K562 (cell line): ENCODE measurements around the gene YPEL1. TPM values are rescaled to one million over a fixed set of nuclear protein-coding genes. Genes with fewer than 3 reads are reported as not detected.

Source experiments
- FOXA1 ChIP-seq: fragments of 450-650 bp; IDR thresholded peaks from 2 replicates; pipeline ENCODE4 v1.6.1; 2016; ENCODE audit warnings: mild to moderate bottlenecking, borderline replicate concordance
- GABPB2 ChIP-seq: fragments of 250-450 bp; sonication (Bioruptor Pico); conservative IDR thresholded peaks from 2 replicates; pipeline ENCODE4 v1.5.1; 2021; ENCODE audit warnings: mild to moderate bottlenecking
- KAT8 ChIP-seq: fragments of 450-650 bp; IDR thresholded peaks from 2 replicates; pipeline ENCODE4 v1.6.1; 2016; ENCODE audit warnings: low read depth, mild to moderate bottlenecking
- POLR2H ChIP-seq: IDR thresholded peaks from 2 replicates; pipeline ENCODE4 v1.6.1; 2016; ENCODE audit warnings: missing genetic modification characterization, low read depth, mild to moderate bottlenecking, control low read depth, missing compliant biosample characterization, moderate library complexity
- SIRT6 ChIP-seq: IDR thresholded peaks from one replicate; pipeline ENCODE4 v1.6.1; 2012; ENCODE audit warnings: low read depth, mild to moderate bottlenecking, control low read depth, inconsistent platforms, low read length, moderate library complexity
- TAF15 ChIP-seq: fragments of 200-400 bp; formaldehyde crosslinking; IDR thresholded peaks from 2 replicates; pipeline ENCODE4 v1.6.1; 2017; ENCODE audit warnings: mild to moderate bottlenecking, low read depth, low read length, moderate library complexity
- ZBTB7A ChIP-seq: IDR thresholded peaks from 2 replicates; pipeline ENCODE4 v1.6.1; 2011; ENCODE audit warnings: low read depth, mild to moderate bottlenecking, low read length, moderate library complexity, borderline replicate concordance; ENCODE audit not compliant: control insufficient read depth
- ZNF175 ChIP-seq: fragments of 200-800 bp; sonication (Bioruptor generic); IDR thresholded peaks from 2 replicates; pipeline ENCODE4 v1.6.1; 2016; ENCODE audit warnings: low read depth, mild to moderate bottlenecking, missing genetic modification characterization, missing compliant biosample characterization
- ZNF263 ChIP-seq: sonication (generic); formaldehyde crosslinking; IDR thresholded peaks from 2 replicates; pipeline ENCODE4 v1.8.0; 2022; ENCODE audit warnings: mild to moderate bottlenecking, missing genetic modification reagents, borderline replicate concordance
- ZNF583 ChIP-seq: fragments of 250-450 bp; sonication (Bioruptor Pico); IDR thresholded peaks from 2 replicates; pipeline ENCODE4 v1.4.0; 2020
- polyA plus RNA-seq, 8 experiments: library from polyadenylated mRNA; depleted of rRNA in 4 of 8; stranded (reverse) in 5 of 8; unstranded in 3 of 8; fragments of >200 nt; fragmentation: Nextera tagmentation in 2 of 8; fragmentation: Illumina TruSeq in 1 of 8; extraction: Ambion mirVana in 2 of 8; extraction: Trizol in 1 of 8; gene quantifications; 2 replicates each; pipeline versions ENCODE4 v1.2.1 to v1.2.3, GENCODE V29; 2011 to 2014; ENCODE audit warnings: inconsistent platforms in 1 of 8, missing spikeins in 1 of 8
- total RNA-seq, 7 experiments: library from RNA; depleted of rRNA in 6 of 7; stranded (reverse); fragments of >200 nt in 6 of 7; fragmentation: Illumina TruSeq in 2 of 7; extraction: Trizol in 2 of 7; gene quantifications; 2 replicates each; pipeline versions ENCODE4 v1.2.1 to v1.2.3, GENCODE V29; 2011 to 2021; ENCODE audit warnings: low replicate concordance in 1 of 7
- TF ChIP-seq, protein P1 (sequence below): fragments of 450-650 bp; IDR thresholded peaks from 2 replicates; pipeline ENCODE4 v1.6.1; 2017; ENCODE audit warnings: antibody characterized with exemption, mild to moderate bottlenecking
- TF ChIP-seq, protein P2 (sequence below): sonication (generic); formaldehyde crosslinking; IDR thresholded peaks from 2 replicates; pipeline ENCODE4 v1.8.1; 2022; ENCODE audit warnings: missing genetic modification reagents
- TF ChIP-seq, protein P3 (sequence below): fragments of 250-450 bp; sonication (Bioruptor Pico); IDR thresholded peaks from 2 replicates; pipeline ENCODE4 v1.5.0; 2020; ENCODE audit warnings: mild to moderate bottlenecking
- TF ChIP-seq, protein P4 (sequence below): fragments of 250-450 bp; sonication (Bioruptor Pico); IDR thresholded peaks from 2 replicates; pipeline ENCODE4 v1.4.0; 2020; ENCODE audit warnings: mild to moderate bottlenecking

Gene YPEL1
- total and polyA plus RNA-seq, 9 of the 15 experiments (the other 6 are each of a cell fraction or from before 2014, with no cell fraction given), result 0.07 to 2.2 (median 0.46) TPM

DNA sequence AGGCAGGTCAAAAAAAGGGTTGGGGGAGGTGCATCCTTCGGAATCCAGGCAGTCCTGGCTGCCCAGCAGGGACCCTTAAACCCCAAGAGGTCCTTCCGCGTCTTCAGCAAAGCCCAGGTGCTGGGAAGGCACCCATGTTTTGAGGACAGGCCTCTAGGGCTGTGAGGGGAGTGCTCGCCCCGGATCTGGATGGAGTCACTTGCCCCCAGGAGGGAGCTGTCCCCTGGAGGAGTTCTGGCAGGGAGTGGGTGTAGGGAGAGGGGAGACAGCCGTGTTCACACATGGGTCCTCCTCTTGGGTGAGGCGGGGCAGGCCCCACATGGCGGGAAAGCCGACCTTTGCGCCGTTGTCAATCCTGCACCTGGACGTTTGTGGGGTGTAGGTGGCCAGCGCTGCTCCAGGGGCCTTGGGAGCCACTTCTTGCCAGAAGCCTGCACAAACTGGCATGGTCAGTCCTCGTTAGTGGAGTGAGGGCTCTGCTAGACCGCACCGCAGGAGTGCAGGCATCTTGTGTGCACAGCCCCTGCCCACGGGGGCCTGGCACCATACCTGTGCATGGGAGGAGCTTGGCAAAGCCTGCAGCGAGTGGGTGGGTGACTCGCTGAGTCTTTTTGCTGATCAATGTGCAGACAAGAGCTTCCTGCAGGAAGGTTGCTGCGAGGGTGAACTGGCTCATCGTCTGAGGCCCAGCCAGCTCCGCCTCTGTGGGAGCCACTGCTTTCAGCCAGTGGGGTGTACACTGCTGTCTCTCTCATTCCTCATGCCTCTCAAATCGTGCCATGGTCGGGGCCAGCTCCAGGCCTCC is 53.8 kb downstream of the YPEL1 start (continued):
- TF ChIP-seq, protein P1, sequence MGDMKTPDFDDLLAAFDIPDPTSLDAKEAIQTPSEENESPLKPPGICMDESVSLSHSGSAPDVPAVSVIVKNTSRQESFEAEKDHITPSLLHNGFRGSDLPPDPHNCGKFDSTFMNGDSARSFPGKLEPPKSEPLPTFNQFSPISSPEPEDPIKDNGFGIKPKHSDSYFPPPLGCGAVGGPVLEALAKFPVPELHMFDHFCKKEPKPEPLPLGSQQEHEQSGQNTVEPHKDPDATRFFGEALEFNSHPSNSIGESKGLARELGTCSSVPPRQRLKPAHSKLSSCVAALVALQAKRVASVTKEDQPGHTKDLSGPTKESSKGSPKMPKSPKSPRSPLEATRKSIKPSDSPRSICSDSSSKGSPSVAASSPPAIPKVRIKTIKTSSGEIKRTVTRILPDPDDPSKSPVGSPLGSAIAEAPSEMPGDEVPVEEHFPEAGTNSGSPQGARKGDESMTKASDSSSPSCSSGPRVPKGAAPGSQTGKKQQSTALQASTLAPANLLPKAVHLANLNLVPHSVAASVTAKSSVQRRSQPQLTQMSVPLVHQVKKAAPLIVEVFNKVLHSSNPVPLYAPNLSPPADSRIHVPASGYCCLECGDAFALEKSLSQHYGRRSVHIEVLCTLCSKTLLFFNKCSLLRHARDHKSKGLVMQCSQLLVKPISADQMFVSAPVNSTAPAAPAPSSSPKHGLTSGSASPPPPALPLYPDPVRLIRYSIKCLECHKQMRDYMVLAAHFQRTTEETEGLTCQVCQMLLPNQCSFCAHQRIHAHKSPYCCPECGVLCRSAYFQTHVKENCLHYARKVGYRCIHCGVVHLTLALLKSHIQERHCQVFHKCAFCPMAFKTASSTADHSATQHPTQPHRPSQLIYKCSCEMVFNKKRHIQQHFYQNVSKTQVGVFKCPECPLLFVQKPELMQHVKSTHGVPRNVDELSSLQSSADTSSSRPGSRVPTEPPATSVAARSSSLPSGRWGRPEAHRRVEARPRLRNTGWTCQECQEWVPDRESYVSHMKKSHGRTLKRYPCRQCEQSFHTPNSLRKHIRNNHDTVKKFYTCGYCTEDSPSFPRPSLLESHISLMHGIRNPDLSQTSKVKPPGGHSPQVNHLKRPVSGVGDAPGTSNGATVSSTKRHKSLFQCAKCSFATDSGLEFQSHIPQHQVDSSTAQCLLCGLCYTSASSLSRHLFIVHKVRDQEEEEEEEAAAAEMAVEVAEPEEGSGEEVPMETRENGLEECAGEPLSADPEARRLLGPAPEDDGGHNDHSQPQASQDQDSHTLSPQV, result no peak
- TF ChIP-seq ZNF175 (CRISPR knock-in tag) (no peak), TAF15 (peak; percentile 74; the same call in 1 of the 2 replicates), SIRT6 (no peak), ZNF263 (peak; percentile 45; the same call in 1 of the 2 replicates), FOXA1 (no peak), POLR2H (tag) (no peak), KAT8 (no peak), GABPB2 (CRISPR knock-in tag) (no peak), ZNF583 (CRISPR knock-in tag) (no peak), ZBTB7A (peak; percentile 29; the same call in 1 of the 2 replicates)
- TF ChIP-seq, protein P2, sequence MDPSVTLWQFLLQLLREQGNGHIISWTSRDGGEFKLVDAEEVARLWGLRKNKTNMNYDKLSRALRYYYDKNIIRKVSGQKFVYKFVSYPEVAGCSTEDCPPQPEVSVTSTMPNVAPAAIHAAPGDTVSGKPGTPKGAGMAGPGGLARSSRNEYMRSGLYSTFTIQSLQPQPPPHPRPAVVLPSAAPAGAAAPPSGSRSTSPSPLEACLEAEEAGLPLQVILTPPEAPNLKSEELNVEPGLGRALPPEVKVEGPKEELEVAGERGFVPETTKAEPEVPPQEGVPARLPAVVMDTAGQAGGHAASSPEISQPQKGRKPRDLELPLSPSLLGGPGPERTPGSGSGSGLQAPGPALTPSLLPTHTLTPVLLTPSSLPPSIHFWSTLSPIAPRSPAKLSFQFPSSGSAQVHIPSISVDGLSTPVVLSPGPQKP (CRISPR knock-in tag), result no peak
- TF ChIP-seq, protein P3, sequence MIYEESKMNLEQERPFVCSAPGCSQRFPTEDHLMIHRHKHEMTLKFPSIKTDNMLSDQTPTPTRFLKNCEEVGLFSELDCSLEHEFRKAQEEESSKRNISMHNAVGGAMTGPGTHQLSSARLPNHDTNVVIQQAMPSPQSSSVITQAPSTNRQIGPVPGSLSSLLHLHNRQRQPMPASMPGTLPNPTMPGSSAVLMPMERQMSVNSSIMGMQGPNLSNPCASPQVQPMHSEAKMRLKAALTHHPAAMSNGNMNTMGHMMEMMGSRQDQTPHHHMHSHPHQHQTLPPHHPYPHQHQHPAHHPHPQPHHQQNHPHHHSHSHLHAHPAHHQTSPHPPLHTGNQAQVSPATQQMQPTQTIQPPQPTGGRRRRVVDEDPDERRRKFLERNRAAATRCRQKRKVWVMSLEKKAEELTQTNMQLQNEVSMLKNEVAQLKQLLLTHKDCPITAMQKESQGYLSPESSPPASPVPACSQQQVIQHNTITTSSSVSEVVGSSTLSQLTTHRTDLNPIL (CRISPR knock-in tag), result no peak
- TF ChIP-seq, protein P4, sequence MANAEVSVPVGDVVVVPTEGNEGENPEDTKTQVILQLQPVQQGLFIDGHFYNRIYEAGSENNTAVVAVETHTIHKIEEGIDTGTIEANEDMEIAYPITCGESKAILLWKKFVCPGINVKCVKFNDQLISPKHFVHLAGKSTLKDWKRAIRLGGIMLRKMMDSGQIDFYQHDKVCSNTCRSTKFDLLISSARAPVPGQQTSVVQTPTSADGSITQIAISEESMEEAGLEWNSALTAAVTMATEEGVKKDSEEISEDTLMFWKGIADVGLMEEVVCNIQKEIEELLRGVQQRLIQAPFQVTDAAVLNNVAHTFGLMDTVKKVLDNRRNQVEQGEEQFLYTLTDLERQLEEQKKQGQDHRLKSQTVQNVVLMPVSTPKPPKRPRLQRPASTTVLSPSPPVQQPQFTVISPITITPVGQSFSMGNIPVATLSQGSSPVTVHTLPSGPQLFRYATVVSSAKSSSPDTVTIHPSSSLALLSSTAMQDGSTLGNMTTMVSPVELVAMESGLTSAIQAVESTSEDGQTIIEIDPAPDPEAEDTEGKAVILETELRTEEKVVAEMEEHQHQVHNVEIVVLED (CRISPR knock-in tag), result no peak
